Measurements from ENCODE around the gene MSL1.

The MSL1 gene

DNA sequence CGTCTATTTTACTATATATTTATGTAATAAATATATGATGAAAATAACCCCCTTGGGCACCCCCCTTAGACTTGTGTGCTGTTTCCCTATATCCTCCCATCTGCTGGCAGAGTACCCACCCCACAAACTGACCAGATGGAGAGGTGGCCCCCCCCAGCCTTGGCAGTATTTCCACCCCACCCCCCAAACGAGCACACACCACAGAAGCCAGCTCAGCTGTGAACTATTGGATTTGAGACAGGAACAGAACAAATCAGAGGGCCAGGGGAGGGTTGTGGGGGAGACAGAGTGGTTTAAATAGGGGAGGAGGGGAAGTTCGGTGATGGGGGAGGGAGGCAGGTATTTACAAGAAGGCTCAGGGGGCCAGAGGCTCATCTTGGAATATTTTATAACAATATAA lies 29.2 kb upstream of the MSL1 start:
- no peak for DNase-seq

DNA sequence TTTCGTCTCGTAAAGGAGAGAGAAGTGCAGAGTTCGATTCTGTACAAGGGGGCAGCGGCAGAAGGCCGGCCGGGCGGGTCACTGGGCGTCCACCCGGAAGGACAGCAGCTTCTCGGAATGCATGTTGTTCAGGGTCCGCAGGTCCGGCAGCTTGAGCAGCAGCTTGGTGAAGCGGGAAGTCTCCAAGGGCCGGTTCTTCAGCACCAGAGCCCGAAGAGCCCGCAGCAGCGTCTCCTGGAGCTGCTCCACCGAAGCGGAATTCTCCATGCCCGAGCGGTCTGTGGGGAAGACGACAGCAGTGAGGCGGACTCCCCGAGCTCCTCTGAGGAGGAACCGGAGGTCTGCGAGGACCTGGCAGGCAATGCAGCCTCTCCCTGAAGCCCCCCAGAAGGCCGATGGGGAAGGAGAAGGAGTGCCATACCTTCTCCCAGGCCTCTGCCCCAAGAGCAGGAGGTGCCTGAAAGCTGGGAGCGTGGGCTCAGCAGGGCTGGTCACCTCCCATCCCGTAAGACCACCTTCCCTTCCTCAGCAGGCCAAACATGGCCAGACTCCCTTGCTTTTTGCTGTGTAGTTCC lies 28.7 kb upstream of the MSL1 start:
- no peak for DNase-seq

DNA sequence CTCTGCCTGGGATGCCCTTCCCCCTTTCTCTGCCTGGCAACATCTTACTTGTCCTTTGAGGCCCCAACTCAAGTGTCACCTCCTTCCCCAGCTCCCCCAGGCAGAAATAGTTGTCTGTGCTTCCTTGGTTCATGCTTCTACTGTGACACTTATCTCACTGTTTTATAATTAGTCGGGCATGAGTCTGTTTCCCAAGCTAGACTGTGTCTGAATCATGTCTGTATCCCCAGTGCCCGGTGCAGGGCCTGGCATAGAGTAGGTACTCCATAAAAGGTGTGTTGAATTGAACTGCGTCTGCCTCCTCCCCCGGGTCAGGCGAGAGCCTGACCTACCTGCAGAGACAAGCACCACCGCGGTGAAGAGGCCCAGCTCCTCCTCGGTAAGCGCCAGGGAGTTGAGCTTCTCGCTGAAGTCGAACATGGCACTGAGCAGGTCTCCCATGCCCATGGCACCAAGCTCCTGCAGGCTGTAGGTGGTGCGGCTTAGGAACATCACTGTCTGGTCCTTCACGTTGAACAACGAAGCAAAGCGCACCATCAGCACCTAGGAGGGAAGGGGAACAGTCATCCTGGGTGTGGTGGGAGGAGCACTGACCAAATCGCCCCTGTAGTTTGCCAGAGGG lies 28.1 kb upstream of the MSL1 start:
- DNase-seq: no peak

DNA sequence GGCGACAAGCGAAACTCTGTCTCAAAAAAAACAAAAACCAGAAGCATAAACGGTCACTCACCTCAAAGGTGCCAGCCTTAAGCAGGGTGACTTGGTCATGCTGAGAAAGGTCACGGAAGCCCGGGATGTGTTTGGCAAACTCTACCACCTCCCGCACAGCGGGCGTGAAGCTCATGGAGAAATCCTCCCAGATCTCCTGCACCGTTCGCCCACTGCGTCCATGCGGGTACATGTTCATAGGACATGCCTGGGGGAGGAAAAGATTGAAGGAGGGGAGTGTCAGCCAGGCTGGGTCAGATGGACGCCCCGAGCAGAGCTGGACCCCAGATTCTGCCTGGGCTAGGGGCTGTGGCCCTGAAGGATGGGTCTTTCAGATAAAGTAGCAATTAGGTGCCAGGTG lies 26.9 kb upstream of the MSL1 start:
- no peak for DNase-seq

DNA sequence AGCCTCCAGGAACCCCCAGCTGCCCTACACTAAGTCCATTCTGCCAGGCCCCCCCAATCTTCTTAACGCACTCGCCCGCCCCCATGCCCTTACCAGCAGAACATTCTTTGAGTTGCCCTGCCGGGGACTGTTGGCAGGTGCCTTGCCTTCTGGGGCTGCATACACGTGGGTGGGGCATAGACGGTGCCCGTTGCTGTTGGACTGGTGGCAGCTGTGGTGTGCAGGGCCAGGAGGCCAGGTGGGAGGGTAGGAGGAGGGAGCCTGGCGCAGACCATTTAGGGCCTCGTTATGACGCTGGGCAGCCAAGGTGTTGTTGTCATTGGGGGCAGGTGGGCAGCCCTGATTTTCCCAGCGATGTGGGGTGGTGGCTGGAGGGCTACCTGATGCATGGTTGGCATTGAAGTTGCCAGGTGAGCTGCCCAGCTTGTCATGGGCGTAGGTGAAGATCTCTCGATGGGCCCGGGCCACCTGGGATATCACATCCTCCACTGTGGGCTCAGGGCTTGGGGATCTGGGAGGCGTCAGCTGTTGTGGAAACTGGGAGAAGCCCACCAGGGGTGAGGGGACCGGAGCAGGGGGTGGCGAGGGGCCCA lies 26.3 kb upstream of the MSL1 start:
- no peak for DNase-seq

DNA sequence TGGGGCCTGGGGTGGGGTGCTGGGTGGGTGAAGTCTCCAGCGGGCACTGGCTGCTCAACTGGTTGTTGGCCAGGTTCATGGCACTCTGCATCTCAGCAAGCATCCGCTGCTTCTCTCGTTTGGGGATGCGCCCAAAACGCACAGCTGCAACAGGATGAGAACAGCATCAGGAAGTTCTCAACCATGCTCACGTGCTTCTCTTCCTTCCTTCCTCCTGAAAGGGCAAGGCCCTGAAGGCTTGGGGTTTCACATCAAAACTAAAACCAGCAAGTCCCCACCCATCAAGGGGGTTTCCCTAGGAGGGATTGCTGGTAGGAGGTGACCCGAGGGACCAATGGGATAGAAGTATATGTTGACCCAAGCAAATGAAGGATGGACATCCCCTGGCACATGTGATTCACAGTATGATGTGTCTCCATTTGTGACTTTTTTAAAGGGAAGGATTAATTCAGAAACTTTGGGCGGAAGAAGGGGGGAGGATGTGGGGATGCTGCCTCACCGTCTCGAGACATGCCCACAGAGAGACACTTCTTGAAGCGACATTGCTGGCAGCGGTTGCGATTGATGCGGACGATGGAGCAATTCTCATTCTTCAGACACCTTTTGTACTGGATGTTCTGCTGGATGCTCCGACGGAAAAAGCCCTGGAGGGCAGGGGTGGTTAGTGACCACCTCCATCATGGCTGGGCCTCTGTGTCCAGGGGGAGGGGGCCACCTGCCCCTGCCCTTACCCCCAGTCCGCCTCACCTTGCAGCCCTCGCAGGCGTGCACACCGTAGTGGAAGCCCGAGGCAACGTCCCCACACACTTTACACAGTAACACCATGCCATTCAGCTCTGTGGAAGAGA lies 25.6 kb upstream of the MSL1 start:
- DNase-seq: peak; percentile 72

DNA sequence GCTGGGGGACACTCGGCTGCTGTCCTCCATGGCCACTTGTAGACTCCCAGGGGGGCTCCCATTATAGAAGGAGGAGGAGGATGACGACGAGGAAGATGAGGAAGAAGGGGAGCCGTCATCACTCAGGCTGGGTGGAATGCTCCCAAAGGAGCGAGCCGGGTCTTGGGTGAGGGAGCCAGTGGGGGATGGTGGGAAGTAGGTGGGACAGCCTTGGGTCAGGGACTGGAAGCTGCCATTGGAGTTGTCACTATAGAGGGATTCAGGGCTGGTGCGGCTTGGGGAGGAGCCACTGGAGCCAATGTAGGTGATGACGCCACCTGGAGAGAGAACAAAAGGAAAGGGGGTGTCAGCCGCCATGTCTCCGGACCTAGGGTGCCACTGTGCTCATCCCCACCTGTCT lies 24.7 kb upstream of the MSL1 start:
- no peak for DNase-seq

DNA sequence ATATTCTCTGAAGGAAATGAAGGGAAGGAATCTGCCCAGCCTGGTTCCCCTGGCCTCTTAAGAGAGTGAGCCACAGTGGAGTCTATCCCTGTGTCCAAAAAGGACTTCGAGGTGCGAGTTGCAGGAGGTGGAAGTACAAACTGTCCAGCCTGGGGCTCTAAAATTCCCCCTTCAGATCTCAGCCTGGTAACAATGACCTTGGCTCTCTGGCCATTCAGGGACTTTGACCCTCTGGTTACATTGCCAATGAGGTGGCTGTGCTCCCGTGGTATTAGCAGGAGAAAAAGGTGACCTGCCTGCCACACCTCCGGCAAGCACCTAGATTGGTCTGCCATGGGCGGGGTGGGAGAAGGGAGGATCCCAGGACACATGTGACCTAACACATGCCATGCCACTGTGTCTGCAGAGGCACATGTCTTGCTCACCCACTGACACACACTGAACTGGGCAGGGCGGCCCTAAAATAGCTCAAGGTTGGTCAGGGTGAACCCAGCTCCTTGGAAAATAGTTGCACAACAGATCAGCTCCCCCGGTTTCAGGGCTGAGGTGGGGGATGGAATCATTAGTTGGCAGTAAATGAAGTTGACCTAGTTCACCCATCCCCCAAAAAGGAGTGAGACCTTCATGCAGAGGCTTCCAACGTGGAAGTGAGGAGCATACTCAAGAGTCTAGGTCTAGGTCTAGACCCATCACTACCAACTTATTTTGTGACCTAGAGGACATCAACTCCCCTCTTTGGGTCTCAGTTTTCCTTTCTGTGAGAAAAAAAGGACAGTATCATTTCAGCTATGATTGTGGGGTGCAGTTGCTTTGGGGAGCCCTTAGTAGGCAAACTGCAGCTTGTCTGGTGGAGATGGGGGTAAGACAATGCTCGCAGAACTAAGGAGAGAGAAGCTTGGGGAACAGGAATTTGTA lies 23.6 kb upstream of the MSL1 start:
- no peak for DNase-seq

DNA sequence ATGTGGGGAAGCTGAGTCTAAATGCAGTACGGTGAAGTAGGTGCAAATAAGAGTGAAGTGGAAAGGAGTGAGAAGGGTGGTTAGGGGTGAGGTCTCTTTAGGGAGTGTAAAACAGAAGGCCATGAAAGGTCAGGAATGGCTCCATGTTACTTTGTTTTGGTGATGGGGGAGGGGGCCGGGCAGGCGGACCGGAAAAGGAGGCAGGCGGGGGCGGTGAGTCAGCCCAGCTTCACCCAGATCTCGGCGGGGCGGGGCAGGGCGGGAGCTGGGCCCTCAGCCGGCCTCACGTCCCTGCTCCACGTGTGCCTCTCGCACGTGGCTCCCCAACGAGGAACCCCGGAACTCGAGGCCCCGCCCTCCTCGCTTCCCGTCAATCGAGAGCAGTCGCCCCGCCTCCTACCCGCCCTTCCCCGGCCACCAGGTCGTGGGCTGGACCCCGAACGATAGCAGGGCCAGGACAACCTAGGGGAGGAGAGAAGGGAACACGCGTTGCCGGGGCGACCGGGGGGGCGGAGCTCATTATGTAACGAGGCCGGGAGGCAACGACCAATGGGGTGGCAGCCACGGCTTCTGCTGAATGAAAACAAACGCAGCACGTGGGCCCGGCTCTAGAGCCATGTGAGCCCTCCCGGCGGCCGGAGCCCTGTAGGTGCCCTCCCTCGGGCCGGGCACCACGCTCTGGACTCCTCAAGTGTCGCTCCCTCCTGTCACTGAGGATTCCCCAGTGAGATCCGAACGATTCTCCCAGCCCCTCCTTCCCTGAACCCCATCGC lies 22.7 kb upstream of the MSL1 start:
- peak; percentile 100 for DNase-seq

DNA sequence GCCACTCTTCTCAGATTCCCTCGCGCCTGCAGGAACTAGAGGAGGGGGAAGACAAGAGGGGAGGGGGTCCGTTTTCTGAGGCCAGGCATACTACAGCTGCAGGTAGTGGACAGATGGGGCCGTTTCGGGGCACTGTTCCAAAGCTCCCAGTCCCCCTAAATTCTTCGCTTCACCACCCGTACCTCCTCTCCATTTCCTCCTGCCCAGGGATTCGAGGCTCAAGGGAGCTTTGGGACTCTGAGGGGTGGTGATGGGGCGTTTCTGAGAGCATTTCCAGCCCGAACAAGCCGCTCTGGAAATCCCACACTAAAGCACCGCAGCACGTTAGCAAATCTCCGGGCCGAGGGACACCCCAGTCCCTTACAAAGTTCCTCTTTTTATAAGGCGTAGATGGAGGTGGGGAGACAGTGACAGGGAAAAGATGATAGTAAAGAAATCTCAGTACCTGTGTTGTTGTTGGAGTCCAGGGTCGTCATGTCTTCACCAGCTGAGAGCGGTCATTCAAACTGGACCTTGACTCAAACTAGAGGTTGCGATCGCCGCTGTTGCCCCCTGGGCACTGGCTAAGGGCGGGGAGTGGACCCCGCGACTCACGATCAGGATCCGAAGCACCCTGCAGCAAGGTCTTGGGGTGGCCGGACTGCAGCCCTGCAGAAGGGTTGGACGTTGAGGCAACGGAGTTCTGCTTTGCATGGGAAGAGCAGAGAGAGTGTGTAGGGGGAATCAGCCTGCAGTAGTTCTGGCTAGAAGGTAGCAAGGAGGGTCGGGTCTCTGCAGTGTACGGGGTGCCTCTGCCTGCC lies 22.0 kb upstream of the MSL1 start:
- no peak for DNase-seq

DNA sequence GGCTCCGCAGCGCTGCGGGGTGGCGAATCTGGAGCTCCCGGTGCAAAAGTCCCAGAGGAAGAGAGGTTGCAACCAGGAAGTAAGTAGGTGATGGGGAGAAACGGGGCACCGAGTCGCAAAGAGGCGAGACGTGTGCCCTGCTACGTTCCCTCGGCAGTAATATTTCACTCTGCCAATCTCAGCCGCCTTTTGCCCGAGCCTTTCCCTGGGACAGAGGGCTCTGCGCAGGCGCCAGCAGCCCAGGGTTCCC lies 21.4 kb upstream of the MSL1 start, which contains the start of gene NR1D1:
NR1D1 (minus strand) TSS at position 171 of the 250 bp plus-strand sequence. CDS start 495 bp downstream, outside the sequence.
- DNase-seq: no peak

DNA sequence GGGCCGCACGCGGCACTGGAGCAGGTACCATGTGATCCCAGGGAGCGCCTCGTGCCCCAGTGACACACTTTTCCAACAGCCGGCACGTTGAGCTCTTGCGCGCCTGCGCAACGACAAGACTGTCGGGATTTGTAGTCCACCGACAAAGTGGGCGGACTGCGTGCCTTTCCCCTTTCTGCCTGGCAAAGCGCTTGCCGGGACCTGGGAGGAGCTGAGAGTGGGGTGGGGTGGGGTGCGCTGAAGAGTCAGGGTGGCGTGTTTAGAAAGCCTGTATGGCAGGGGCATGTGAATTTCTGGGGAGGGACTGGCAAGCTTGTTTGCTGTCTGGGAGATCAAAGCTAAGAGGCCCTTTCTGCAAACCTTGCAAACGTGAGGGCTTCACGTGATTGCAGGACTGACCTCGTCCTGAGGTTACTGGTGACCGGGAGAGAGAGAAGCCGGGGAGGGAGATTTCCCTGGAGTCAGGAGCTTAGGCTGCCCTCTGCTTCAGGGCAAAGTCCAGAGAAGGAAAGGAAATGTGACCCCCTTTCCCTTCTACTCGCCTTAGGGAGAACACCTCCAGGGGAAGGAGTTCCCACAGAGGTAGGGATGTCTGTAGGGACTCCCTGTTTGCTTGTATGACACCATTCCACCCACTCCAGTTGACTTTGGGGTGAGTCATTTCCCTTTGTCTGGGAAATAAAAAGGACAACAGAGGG lies 21.0 kb upstream of the MSL1 start:
- peak; percentile 88 for DNase-seq

DNA sequence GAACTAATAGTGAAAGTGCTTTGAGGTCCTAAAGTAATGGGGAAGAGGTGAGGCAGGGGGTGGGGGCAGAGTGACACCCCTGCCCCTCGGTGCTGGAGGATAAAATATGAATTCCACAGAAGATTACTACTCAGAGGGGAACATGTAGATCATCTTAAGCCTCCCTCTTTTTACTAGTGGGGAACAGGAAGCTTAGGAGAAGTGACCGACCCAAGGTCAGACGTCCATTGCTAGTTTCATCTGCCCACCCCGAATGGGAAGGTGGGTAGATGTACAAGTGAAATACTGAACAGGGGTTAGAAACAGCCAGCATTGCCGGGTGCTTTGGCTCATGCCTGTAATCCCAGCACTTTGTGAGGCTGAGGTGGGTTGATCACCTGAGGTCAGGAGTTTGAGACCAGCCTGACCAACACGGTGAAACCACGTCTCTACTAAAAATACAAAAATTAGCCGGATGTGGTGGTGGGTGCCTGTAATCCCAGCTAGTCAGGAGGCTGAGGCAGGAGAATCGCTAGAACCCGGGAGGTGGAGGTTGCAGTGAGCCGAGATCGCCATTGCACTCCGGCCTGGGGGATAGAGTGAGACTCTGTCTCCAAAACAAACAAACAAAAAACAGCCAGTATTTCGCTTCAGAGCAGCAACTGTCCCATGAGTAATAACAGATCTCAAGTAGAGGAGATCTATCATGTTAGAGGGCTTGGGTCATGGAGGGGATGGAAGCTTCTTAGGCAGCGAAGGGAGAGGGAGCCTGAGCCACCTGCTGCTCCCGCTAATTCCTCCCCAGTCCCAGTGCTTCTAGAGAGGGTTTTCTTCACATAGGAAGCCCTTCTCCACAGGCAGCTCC lies 20.2 kb upstream of the MSL1 start:
- DNase-seq: no peak

DNA sequence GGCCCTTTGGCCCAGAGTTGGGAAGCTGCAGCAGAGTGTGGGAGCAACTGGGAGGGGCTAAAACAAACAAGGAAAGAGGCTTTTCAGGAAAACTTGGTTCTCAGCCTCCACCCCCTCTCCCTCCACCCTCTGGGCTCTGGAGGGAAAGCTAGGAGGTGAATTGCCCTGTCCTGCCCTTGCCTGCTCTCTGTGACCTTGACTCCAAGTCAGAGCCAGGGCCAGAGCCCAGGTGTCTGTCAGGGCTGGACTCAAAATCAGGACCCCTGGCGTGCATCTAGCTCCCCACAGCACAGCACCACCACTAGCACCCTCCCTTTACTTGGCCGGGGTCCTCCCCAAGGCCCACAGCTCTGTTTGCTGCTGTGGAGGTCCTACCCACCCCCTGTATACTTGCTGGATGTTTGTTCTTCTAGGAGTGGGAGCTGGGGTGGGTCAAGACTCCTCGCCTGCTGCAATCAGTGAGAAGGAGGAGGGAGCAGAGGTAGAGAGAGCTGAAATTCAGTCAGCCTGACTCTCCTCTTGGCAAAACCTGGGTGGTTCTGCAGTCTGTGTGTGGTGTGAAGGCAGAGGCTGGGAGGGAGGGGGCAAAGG lies 18.6 kb upstream of the MSL1 start:
- DNase-seq: no peak

DNA sequence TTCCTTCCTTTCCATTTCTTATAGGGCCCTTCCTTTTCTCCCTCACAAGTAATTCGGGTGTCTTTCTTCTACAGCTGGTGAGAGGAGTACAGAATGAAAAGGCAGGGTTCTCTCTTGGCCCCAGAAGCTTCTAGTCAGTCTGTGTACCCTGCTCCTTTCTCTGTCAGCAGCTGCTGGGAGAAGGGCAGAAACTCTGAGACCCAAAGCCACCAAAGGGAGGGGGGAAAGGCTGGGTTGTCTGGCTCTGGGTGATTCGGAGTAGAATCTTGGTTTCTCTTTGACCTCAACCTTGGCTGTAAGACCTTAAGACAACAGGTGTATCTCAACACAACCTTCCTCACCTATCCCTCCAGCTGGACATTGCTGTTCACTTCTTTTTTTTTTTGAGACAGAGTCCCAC lies 18.1 kb upstream of the MSL1 start:
- DNase-seq: no peak

DNA sequence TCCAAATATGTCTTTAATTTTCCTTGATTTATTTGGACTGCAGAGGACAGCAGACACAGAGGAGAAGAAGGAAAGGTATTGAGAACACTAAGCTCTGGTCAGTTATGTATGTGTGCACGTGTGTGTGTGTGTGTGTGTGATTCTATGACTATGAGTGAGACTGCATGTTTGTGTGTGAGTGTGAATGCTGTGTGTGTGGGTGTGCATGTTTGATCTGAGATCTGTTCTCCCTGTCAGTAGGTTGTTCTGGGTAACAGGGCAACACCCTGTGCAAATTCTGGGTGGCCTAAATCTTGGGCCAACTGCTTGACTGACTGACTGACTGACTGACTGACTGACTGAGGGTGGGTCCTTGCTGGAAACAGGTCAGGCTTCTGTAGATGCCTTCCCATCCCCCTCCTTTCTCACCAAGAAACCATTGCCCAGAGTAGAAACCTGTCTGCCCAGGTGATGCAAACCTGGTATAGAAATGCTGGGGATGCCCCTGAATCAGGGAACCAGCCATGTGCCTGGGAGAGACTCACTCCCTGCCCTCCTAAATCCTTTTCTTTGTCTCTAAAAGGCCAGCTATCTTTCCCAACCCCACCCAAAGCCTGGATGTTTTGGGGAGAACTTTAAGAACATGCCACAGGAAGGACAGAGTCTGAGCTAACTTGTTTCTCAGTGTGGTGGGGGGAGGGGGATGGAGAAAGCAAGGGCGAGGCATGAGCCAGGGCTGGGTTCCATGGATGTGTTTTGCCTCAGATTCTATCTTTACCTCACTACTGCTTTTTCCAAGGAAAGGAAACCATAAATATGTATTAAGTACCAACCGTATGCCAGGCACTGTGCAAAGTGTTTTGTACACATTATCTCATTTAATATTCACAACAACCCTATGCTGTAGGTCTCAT lies 16.9 kb upstream of the MSL1 start:
- no peak for DNase-seq

DNA sequence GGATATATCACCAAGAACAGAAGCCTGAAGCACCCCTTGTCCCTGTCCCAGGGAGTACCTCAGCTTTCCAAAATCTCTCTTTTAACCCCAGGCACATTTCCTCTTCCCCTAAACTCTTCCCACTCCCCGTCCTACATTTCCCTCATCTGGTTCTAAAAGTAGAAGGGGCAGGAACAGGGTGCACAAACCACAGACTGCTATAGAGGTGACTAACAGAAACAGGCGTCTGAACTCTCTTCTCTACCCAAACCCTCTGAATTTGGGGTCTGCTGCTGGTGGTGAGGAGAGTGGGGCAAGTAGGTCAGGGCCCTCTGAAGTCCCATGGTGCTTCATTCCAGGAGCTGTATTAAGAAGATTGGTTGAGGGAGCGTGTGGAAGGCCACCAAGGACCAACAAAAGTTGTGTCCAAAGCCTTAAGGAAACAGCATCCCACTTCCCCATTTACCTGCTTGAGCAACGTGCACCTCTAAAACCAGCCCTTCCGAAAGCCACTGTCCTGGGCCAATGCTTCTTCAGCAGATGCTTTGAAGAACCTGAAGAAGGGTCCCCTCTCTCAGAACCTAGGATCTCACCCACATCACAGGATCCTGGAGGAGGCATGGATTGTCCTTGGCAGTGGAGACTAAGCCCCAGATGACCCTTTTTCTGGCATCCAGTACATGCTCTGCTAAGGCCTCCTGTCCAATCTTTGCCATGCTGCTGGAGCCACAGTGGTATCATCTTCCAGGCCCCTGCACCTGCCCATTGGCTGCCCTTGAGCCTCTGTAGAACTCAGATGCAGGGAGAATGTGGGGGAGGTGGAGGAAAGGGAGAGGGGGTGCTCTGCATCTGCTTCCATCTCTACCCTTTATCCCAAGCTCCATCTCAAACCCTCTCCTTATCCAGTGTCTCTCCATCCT lies 15.7 kb upstream of the MSL1 start:
- DNase-seq: no peak
